ENCODE data around the gene IARS1.
A peak's percentile ranks its signal among the peaks of the same experiment; 100 is the strongest.

IARS1 gene

GRCh38 chr9:92293452-92294296 lies at the start of gene IARS1:
IARS1 (minus strand) TSS chr9:92293697; CDS start chr9:92289419, 4,278 bp downstream.
- DNase-seq (ENCODE audit: low read depth, low spot score) = peak; percentile 100

GRCh38 chr9:92342825-92343488 lies 49.5 kb upstream of the IARS1 start:
- peak; percentile 26 for DNase-seq (ENCODE audit: low read depth, low spot score)

- DNase-seq (ENCODE audit: low read depth, low spot score) = no peak
Observed at GRCh38 chr9:92341578-92341977, 48.1 kb upstream of the IARS1 start.

- DNase-seq (ENCODE audit: low read depth, low spot score) = no peak
Observed at GRCh38 chr9:92333282-92333634, 39.8 kb upstream of the IARS1 start.

- no peak for DNase-seq (ENCODE audit: low read depth, low spot score)
Observed at GRCh38 chr9:92332577-92333281, 39.2 kb upstream of the IARS1 start.

- DNase-seq (ENCODE audit: low read depth, low spot score) = peak; percentile 59
Observed at GRCh38 chr9:92328225-92328624, 34.7 kb upstream of the IARS1 start.

- no peak for DNase-seq (ENCODE audit: low read depth, low spot score)
Observed at GRCh38 chr9:92327283-92327850, 33.9 kb upstream of the IARS1 start.

- no peak for DNase-seq (ENCODE audit: low read depth, low spot score)
Observed at GRCh38 chr9:92325991-92326500, 32.5 kb upstream of the IARS1 start.

- peak; percentile 95 for DNase-seq (ENCODE audit: low read depth, low spot score)
Observed at GRCh38 chr9:92325269-92325990, 31.9 kb upstream of the IARS1 start, which contains the start of the genes CENPP and NOL8. CENPP (plus strand) TSS chr9:92325953. NOL8 (minus strand) TSS chr9:92325350; CDS start chr9:92324161, 1,189 bp downstream.

GRCh38 chr9:92324889-92325268 lies 31.4 kb upstream of the IARS1 start:
- DNase-seq (ENCODE audit: low read depth, low spot score) = no peak

GRCh38 chr9:92324431-92324830 lies 30.9 kb upstream of the IARS1 start:
- no peak for DNase-seq (ENCODE audit: low read depth, low spot score)

GRCh38 chr9:92315456-92315855 lies 22.0 kb upstream of the IARS1 start:
- no peak for DNase-seq (ENCODE audit: low read depth, low spot score)

GRCh38 chr9:92313624-92314012 lies 20.1 kb upstream of the IARS1 start:
- no peak for DNase-seq (ENCODE audit: low read depth, low spot score)

GRCh38 chr9:92312887-92313623 lies 19.6 kb upstream of the IARS1 start:
- DNase-seq (ENCODE audit: low read depth, low spot score) = no peak

- DNase-seq (ENCODE audit: low read depth, low spot score) = no peak
Observed at GRCh38 chr9:92310562-92310961, 17.1 kb upstream of the IARS1 start.

GRCh38 chr9:92308893-92309292 lies 15.4 kb upstream of the IARS1 start:
- DNase-seq (ENCODE audit: low read depth, low spot score) = peak; percentile 32

GRCh38 chr9:92300936-92301335 lies 7.4 kb upstream of the IARS1 start:
- no peak for DNase-seq (ENCODE audit: low read depth, low spot score)

- no peak for DNase-seq (ENCODE audit: low read depth, low spot score)
Observed at GRCh38 chr9:92299116-92299515, 5.6 kb upstream of the IARS1 start.

GRCh38 chr9:92298036-92298435 lies 4.5 kb upstream of the IARS1 start:
- DNase-seq (ENCODE audit: low read depth, low spot score) = no peak

GRCh38 chr9:92297611-92298010 lies 4.1 kb upstream of the IARS1 start:
- no peak for DNase-seq (ENCODE audit: low read depth, low spot score)
